ENCODE data around the gene SEC24A.
"Not testable (repeated sequence)": the region's sequence is repeated elsewhere in the genome, so short reads cannot be mapped to it uniquely, and the experiment has no call there.

SEC24A gene

DNA sequence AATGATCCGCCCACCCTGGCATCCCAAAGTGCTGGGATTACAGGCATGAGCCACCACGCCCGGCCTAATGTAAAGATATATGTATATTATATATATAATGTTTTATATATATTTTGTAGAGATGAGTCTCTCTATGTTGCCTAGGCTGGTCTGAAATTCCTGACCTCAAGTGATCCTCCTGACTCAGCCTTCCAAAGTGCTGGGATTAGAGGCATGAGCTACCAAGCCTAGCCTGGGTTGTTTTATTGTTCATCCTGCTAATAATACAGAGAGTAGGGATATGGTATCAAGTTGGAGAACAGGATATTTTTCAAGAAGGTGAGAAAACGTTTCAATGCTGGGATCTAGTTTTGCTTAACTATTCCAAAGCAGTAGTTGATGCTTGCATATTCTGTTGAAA, 2.9 kb downstream of the SEC24A start:
- H3K9ac ChIP-seq (ENCODE audit: low read depth, low read length) = no peak overlapping the region
- no peak overlapping the region for H3K4me2 ChIP-seq (ENCODE audit: low read length)
- no peak overlapping the region for H3K4me3 ChIP-seq (ENCODE audit: low read length)
- peaks cover 12% of the 10 kb centered on the region for H3K4me1 ChIP-seq (ENCODE audit: control insufficient read depth, insufficient read depth, low read length)
- H3K9me3 ChIP-seq (replicated peaks; ENCODE audit: low read length) = no peaks in the 10 kb centered on the region
- no peaks in the 10 kb centered on the region for H3K36me3 ChIP-seq (ENCODE audit: insufficient read depth, low read length)
- H3K27me3 ChIP-seq (ENCODE audit: control insufficient read depth, insufficient read depth, low read length) = no peaks in the 10 kb centered on the region

- H3K36me3 ChIP-seq (ENCODE audit: insufficient read depth, low read length) = peaks cover 11% of the 10 kb centered on the region
- no peak overlapping the region for H3K9ac ChIP-seq (ENCODE audit: low read depth, low read length)
- H3K4me3 ChIP-seq (ENCODE audit: low read length) = no peak overlapping the region
Observed at GRCh38 chr5:134656690-134657089, 8.1 kb downstream of the SEC24A start.

DNA sequence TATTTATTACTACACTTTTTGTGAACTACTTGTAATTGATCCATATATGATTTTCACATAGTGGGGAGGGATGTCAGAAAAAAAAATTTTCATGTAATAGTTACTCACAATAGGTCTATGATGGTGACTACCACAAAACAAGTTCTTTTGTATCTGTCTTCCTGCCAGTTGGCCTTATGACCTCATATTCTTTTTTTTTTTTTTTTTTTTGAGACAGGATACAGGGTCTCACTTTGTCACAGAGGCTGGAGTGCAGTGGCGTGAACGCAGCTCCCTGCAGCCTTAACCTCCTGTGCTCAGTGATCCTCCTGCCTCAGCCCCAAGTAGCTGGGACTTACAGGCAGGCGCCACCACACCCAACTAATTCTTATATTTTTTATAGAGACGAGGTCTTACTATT, 10.9 kb downstream of the SEC24A start:
- no peak overlapping the region for H3K9ac ChIP-seq (ENCODE audit: low read depth, low read length)
- H3K27me3 ChIP-seq (ENCODE audit: control insufficient read depth, insufficient read depth, low read length) = no peaks in the 10 kb centered on the region
- no peaks in the 10 kb centered on the region for H3K9me3 ChIP-seq (replicated peaks; ENCODE audit: low read length)
- peaks cover 2% of the 10 kb centered on the region for H3K4me1 ChIP-seq (ENCODE audit: control insufficient read depth, insufficient read depth, low read length)
- no peak overlapping the region for H3K4me3 ChIP-seq (ENCODE audit: low read length)
- no peak overlapping the region for H3K4me2 ChIP-seq (ENCODE audit: low read length)
- H3K36me3 ChIP-seq (ENCODE audit: insufficient read depth, low read length) = peaks cover 25% of the 10 kb centered on the region

More at GRCh38 chr5:134656690-134657089, 8.1 kb downstream of the SEC24A start:
- Histone ChIP-seq H3K27me3 (ENCODE audit: control insufficient read depth, insufficient read depth, low read length) (no peaks in the 10 kb centered on the region), H3K4me2 (ENCODE audit: low read length) (no peak overlapping the region), H3K9me3 (replicated peaks; ENCODE audit: low read length) (no peaks in the 10 kb centered on the region), H3K4me1 (ENCODE audit: control insufficient read depth, insufficient read depth, low read length) (peaks cover 2% of the 10 kb centered on the region)

GRCh38 chr5:134659922-134660321, 11.3 kb downstream of the SEC24A start:
- Histone ChIP-seq H3K4me2 (ENCODE audit: low read length) (no peak overlapping the region), H3K27me3 (ENCODE audit: control insufficient read depth, insufficient read depth, low read length) (no peaks in the 10 kb centered on the region), H3K9ac (ENCODE audit: low read depth, low read length) (no peak overlapping the region), H3K36me3 (ENCODE audit: insufficient read depth, low read length) (peaks cover 25% of the 10 kb centered on the region), H3K9me3 (replicated peaks; ENCODE audit: low read length) (no peaks in the 10 kb centered on the region), H3K4me1 (ENCODE audit: control insufficient read depth, insufficient read depth, low read length) (peaks cover 2% of the 10 kb centered on the region), H3K4me3 (ENCODE audit: low read length) (no peak overlapping the region)

- no peak overlapping the region for H3K4me3 ChIP-seq (ENCODE audit: low read length)
- no peaks in the 10 kb centered on the region for H3K9me3 ChIP-seq (replicated peaks; ENCODE audit: low read length)
- no peak overlapping the region for H3K4me2 ChIP-seq (ENCODE audit: low read length)
- peaks cover 40% of the 10 kb centered on the region for H3K36me3 ChIP-seq (ENCODE audit: insufficient read depth, low read length)
- no peaks in the 10 kb centered on the region for H3K27me3 ChIP-seq (ENCODE audit: control insufficient read depth, insufficient read depth, low read length)
- no peak overlapping the region for H3K9ac ChIP-seq (ENCODE audit: low read depth, low read length)
- peaks cover 2% of the 10 kb centered on the region for H3K4me1 ChIP-seq (ENCODE audit: control insufficient read depth, insufficient read depth, low read length)
Observed at GRCh38 chr5:134662971-134663370, 14.4 kb downstream of the SEC24A start.

DNA sequence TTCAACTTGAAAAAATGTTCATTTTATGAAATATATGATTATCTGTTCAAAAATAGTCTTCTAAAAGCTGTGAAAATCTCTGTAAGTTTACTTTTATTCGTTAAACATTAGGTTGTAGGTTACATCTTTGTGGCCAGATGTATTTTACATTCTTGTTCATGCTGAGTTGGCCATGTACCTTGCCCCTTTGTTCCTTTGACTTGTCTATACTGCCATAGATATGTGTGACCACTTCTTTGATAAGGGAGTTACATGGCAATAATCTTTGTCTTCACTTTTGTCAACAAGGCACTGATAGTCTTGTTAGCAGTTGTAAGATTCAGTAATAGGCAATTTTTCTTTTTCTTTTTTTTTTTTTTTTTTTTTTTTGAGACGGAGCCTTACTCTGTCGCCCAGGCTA, 15.9 kb downstream of the SEC24A start:
- H3K4me3 ChIP-seq (ENCODE audit: low read length) = no peak overlapping the region
- no peak overlapping the region for H3K9ac ChIP-seq (ENCODE audit: low read depth, low read length)
- H3K4me1 ChIP-seq (ENCODE audit: control insufficient read depth, insufficient read depth, low read length) = peaks cover 2% of the 10 kb centered on the region
- no peaks in the 10 kb centered on the region for H3K27me3 ChIP-seq (ENCODE audit: control insufficient read depth, insufficient read depth, low read length)
- H3K4me2 ChIP-seq (ENCODE audit: low read length) = no peak overlapping the region
- peaks cover 41% of the 10 kb centered on the region for H3K36me3 ChIP-seq (ENCODE audit: insufficient read depth, low read length)
- H3K9me3 ChIP-seq (replicated peaks; ENCODE audit: low read length) = no peaks in the 10 kb centered on the region

DNA sequence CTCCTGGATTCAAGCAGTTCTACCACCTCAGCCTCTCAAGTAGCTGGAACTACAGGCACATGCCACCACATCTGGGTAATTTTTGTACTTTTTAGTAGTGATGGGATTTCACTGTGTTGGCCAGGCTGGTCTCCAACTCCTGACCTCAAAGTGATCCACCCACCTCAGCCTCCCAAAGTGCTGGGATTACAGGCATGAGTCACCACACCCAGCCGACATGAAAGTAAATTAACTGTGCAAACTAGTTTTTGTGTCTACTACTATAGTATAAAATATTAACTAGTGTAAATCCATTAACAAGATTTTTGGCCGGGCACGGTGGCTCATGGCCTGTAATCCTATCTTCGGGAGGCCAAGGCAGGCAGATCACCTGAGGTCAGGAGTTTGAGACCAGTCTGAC, 25.0 kb downstream of the SEC24A start:
- H3K4me2 ChIP-seq (ENCODE audit: low read length); H3K4me3 ChIP-seq (ENCODE audit: low read length); H3K9ac ChIP-seq (ENCODE audit: low read depth, low read length); H3K27me3 ChIP-seq (ENCODE audit: control insufficient read depth, insufficient read depth, low read length); H3K9me3 ChIP-seq (replicated peaks; ENCODE audit: low read length); H3K4me1 ChIP-seq (ENCODE audit: control insufficient read depth, insufficient read depth, low read length): not testable (repeated sequence)
- H3K36me3 ChIP-seq (ENCODE audit: insufficient read depth, low read length) = peaks cover 72% of the 10 kb centered on the region

- H3K9ac ChIP-seq (ENCODE audit: low read depth, low read length); H3K4me2 ChIP-seq (ENCODE audit: low read length); H3K27me3 ChIP-seq (ENCODE audit: control insufficient read depth, insufficient read depth, low read length); H3K9me3 ChIP-seq (replicated peaks; ENCODE audit: low read length); H3K4me1 ChIP-seq (ENCODE audit: control insufficient read depth, insufficient read depth, low read length); H3K4me3 ChIP-seq (ENCODE audit: low read length): not testable (repeated sequence)
- peaks cover 73% of the 10 kb centered on the region for H3K36me3 ChIP-seq (ENCODE audit: insufficient read depth, low read length)
Observed at GRCh38 chr5:134677357-134677756, 28.8 kb downstream of the SEC24A start.

- not testable (repeated sequence) for H3K9me3 ChIP-seq (replicated peaks; ENCODE audit: low read length); H3K4me2 ChIP-seq (ENCODE audit: low read length); H3K4me1 ChIP-seq (ENCODE audit: control insufficient read depth, insufficient read depth, low read length); H3K9ac ChIP-seq (ENCODE audit: low read depth, low read length); H3K27me3 ChIP-seq (ENCODE audit: control insufficient read depth, insufficient read depth, low read length); H3K4me3 ChIP-seq (ENCODE audit: low read length)
- peaks cover 72% of the 10 kb centered on the region for H3K36me3 ChIP-seq (ENCODE audit: insufficient read depth, low read length)
Observed at GRCh38 chr5:134690144-134690543, 41.6 kb downstream of the SEC24A start.

GRCh38 chr5:134692722-134693121, 44.1 kb downstream of the SEC24A start:
- no peak overlapping the region for H3K4me2 ChIP-seq (ENCODE audit: low read length)

DNA sequence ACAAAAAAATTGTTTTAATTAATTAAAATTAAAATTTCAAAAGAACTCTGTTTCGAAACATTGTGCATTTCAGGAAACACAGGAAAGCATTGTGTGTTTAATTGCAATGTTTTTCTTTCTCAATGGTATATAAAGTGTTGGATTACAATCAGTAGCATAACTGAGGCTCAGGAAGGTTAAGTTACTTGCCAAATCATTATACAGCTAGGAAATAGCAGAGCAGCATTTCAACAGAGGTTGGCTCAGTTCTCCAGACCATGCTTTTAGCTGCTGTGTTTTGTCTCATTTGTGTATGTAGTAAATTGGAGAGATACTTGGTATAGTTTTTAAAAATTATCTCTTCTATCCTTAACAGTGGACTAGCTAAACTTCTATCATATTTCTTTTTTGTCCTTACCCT, 59.7 kb downstream of the SEC24A start:
- no peaks in the 10 kb centered on the region for H3K27me3 ChIP-seq (ENCODE audit: control insufficient read depth, insufficient read depth, low read length)
- no peak overlapping the region for H3K4me3 ChIP-seq (ENCODE audit: low read length)
- H3K4me2 ChIP-seq (ENCODE audit: low read length) = no peak overlapping the region
- no peaks in the 10 kb centered on the region for H3K9me3 ChIP-seq (replicated peaks; ENCODE audit: low read length)
- H3K36me3 ChIP-seq (ENCODE audit: insufficient read depth, low read length) = peaks cover 48% of the 10 kb centered on the region
- H3K9ac ChIP-seq (ENCODE audit: low read depth, low read length) = no peak overlapping the region
- no peaks in the 10 kb centered on the region for H3K4me1 ChIP-seq (ENCODE audit: control insufficient read depth, insufficient read depth, low read length)

More at GRCh38 chr5:134692722-134693121, 44.1 kb downstream of the SEC24A start:
- Histone ChIP-seq H3K9me3 (replicated peaks; ENCODE audit: low read length) (no peaks in the 10 kb centered on the region), H3K36me3 (ENCODE audit: insufficient read depth, low read length) (peaks cover 72% of the 10 kb centered on the region), H3K4me3 (ENCODE audit: low read length) (no peak overlapping the region), H3K4me1 (ENCODE audit: control insufficient read depth, insufficient read depth, low read length) (no peaks in the 10 kb centered on the region), H3K9ac (ENCODE audit: low read depth, low read length) (no peak overlapping the region), H3K27me3 (ENCODE audit: control insufficient read depth, insufficient read depth, low read length) (no peaks in the 10 kb centered on the region)

- Histone ChIP-seq H3K9me3 (replicated peaks; ENCODE audit: low read length) (no peaks in the 10 kb centered on the region), H3K9ac (ENCODE audit: low read depth, low read length) (no peak overlapping the region), H3K4me3 (ENCODE audit: low read length) (no peak overlapping the region), H3K27me3 (ENCODE audit: control insufficient read depth, insufficient read depth, low read length) (no peaks in the 10 kb centered on the region), H3K4me1 (ENCODE audit: control insufficient read depth, insufficient read depth, low read length) (no peaks in the 10 kb centered on the region), H3K4me2 (ENCODE audit: low read length) (no peak overlapping the region), H3K36me3 (ENCODE audit: insufficient read depth, low read length) (peaks cover 60% of the 10 kb centered on the region)
Observed at GRCh38 chr5:134714120-134714519, 65.5 kb downstream of the SEC24A start.

Measured in skeletal muscle satellite cell (primary cell).